ENCODE results near the gene LNX2. TPM values are rescaled to one million over a fixed set of nuclear protein-coding genes. Genes with fewer than 3 reads are reported as not detected.

LNX2 gene
- 3.3 to 4.1 TPM (median 3.8 TPM) in 5 replicates for total RNA-seq (2022; extraction: Qiagen RNA extraction)

DNA sequence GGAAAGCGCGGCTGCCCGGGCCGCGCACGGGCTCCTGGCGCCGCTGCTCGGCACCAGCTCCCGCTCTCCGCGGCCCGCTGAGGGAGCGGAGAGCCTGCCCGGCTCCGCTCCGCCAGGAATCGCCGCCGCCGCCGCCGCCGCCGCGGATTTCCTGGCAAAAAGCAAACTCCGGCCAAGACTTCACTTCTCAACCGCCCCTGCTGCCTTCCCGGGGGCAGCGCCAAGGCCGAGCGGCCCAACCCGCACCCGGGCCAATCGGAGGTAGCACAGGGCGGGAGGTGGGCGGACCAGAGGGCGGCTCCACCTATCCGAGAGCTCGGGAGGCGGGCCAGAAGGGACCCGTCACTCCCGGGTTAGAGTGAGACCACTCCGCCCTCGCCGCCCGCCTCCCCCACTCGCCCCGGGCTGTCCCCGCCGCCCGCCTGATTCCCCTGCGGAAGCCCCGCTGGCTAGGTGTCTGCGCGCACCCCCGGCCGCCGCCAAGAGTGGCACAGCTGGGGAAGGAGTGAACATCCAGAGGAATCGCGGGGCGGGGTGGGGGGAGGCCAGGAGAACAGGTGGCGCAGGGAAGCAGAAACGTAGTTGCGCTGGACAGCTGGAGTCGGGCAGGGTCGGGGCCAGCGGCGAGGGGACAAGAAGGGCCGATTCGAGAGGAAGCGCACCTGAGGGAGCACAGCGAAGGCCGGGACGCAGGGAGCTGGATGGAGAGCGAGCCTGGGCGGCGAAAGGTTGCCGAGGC, at the start of gene LNX2:
LNX2 (minus strand) TSS at position 153 of the 739 bp plus-strand sequence. CDS start 38,826 bp downstream, outside the sequence.

DNA sequence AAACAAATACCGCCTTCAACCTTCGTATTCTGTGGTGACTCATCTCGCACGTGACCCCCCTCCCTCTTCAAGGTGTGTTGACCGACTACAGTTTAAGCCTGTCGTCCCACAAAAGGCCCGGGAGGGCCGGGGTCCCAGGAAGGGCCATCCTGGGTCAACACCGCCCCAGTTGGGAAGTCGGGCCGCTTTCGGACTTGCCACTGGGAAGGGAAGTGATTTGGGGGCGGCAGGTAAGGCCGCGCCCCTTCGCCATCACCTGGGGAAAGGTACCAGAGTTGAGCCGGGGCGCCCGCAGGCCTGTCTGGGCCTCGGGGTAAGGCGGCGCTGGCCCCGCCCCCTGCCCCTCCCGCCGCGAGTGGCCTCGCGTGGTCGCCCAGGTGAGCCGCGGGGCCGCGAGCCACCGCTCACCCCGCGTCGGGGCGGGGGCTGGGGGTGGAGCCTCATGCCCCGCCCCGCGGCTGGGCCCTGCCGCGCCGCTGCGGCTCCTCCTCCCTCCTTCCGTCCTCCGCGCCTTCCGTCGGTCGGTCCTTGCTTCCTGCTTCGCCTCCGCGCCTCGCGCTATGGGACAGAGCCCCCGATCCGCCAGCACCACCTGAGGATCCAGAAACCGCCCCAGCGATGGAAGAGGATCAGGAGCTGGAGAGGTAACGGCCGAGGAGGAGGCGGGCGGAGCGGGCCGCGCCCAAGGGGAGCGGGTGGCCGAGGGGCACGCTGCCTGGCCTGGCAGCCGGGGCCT, 1.2 kb upstream of the LNX2 start, which contains the start of gene POLR1D:
POLR1D (plus strand) TSS at position 527 of the 736 bp plus-strand sequence; CDS start at position 619, 92 bp downstream.

Other genes with a start within 250 kb of the LNX2 start
- gene GTF3A, start 195.9 kb downstream of the LNX2 start, total RNA-seq (2022; extraction: Qiagen RNA extraction), result 93.8 to 102 TPM (median 97.0 TPM) in 5 replicates
- 18.6 to 24.1 TPM (median 20.1 TPM) in 5 replicates for gene MTIF3, start 170.0 kb downstream of the LNX2 start, total RNA-seq (2022; extraction: Qiagen RNA extraction)
- 149 to 179 TPM (median 151 TPM) in 5 replicates for gene POLR1D, start 1.4 kb upstream of the LNX2 start, total RNA-seq (2022; extraction: Qiagen RNA extraction)
- gene GSX1, start 172.0 kb upstream of the LNX2 start, total RNA-seq (2022; extraction: Qiagen RNA extraction), result not detected in 5 replicates

Measured in A549 treated with Mapracorat at 1 μM for 4 hours (cell line).